HUES48 (cell line): ENCODE data around the gene SDF2L1.
"Not testable (repeated sequence)": the region's sequence is repeated elsewhere in the genome, so short reads cannot be mapped to it uniquely, and the experiment has no call there.

ENCODE experiments used
- H3K27ac ChIP-seq: one replicate; pipeline ENCODE4 v1.7.0; 2013; ENCODE audit warnings: low read depth, low read length, inconsistent platforms
- H3K27me3 ChIP-seq: 2 replicates; pipeline ENCODE4 v1.6.1; 2013; ENCODE audit warnings: mild to moderate bottlenecking, low read length; ENCODE audit not compliant: control insufficient read depth, insufficient read depth
- H3K36me3 ChIP-seq: 2 replicates; pipeline ENCODE4 v1.6.1; 2013; ENCODE audit warnings: low read length; ENCODE audit not compliant: control insufficient read depth, insufficient read depth
- H3K4me1 ChIP-seq: 2 replicates; pipeline ENCODE4 v1.6.1; 2013; ENCODE audit warnings: mild to moderate bottlenecking, low read length; ENCODE audit not compliant: control insufficient read depth, insufficient read depth
- H3K4me3 ChIP-seq: 2 replicates; pipeline ENCODE4 v1.5.1; 2013; ENCODE audit warnings: mild to moderate bottlenecking, low read depth, low read length
- H3K9ac ChIP-seq: 2 replicates; pipeline ENCODE4 v1.6.1; 2013; ENCODE audit warnings: mild to moderate bottlenecking, low read depth, low read length, moderate library complexity
- H3K9me3 ChIP-seq: 2 replicates; pipeline ENCODE4 v1.6.1; 2013; ENCODE audit warnings: low read length; ENCODE audit not compliant: control insufficient read depth, insufficient read depth

SDF2L1 gene

DNA sequence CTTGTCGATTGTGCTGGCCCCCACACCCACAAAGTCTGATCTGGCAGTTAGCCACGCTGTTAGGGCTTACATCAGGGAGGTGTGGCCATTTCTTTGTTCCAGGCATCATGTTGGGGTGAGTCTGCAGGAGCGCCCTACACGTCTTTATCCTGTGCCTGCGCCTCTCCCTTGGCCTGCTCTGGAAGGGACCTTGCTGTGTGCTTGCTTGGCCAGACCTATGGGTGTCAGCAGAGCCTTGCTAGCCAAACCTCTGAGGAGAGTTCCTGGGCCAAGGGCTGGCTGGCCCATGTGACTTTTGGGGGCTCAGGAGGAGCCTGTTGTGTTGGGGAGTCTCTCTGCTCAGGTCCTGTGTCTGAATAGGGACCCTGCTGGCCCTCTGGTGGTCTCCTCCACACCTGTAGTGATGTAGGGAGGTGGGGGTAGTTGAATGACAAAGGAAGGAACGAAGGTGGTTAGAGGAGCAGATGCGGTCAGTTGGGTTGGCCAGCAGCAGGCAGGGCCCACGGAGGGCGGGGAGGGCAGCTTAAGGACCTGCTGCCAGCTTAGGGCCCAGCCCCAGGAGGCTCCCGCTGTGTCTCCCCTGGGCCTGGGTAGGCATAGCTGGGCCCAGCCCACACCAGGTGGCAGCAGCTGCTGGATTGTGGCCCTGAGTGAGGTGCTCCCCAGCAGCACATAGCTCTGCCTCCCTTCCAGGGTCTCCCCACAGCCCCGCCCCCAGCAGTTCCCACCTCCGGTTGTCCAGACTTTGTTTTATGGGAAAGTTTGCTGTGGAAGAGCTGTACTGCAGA is 31.6 kb downstream of the SDF2L1 start:
- H3K36me3 ChIP-seq, result peaks cover 53% of the 10 kb centered on the region
- H3K9ac ChIP-seq, result no peak overlapping the region; the same call in 1 of the 2 replicates

DNA sequence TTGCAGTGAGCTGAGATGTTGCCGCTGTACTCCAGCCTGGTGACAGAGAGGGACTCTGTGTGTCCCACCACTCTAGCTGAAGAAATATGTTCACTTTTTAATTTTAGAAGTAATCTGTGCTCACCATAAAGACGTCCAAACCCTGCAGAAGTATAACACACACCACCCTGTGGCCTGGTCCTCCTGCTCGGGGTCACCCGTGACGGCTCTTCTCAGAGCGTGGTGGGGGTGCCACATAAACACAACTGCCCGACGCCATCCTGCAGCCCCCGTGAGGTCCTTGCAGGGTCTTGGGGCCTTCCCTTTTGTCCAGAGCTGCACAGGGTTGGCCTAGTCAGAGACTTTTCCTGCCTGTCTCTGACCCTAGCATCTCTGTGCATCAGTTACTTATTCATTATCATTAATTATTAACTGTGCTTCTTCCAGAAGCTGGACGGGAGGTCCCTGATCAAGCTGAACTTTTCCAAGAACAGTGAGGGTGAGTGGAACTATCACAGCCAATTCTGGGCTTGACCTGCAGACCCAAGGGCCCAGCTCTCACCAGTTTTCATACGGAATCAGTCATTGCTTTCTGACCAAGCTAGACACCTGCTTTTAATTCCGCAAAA is 32.6 kb downstream of the SDF2L1 start:
- Histone ChIP-seq H3K4me1 (no peaks in the 10 kb centered on the region), H3K27me3 (no peaks in the 10 kb centered on the region), H3K36me3 (peaks cover 52% of the 10 kb centered on the region), H3K4me3 (no peak overlapping the region), H3K27ac (no peak overlapping the region), H3K9ac (no peak overlapping the region), H3K9me3 (no peaks in the 10 kb centered on the region)

More for the DNA sequence above, 31.6 kb downstream of the SDF2L1 start:
- Histone ChIP-seq H3K9me3 (no peaks in the 10 kb centered on the region), H3K27me3 (no peaks in the 10 kb centered on the region), H3K4me1 (no peaks in the 10 kb centered on the region), H3K4me3 (no peak overlapping the region), H3K27ac (no peak overlapping the region)

DNA sequence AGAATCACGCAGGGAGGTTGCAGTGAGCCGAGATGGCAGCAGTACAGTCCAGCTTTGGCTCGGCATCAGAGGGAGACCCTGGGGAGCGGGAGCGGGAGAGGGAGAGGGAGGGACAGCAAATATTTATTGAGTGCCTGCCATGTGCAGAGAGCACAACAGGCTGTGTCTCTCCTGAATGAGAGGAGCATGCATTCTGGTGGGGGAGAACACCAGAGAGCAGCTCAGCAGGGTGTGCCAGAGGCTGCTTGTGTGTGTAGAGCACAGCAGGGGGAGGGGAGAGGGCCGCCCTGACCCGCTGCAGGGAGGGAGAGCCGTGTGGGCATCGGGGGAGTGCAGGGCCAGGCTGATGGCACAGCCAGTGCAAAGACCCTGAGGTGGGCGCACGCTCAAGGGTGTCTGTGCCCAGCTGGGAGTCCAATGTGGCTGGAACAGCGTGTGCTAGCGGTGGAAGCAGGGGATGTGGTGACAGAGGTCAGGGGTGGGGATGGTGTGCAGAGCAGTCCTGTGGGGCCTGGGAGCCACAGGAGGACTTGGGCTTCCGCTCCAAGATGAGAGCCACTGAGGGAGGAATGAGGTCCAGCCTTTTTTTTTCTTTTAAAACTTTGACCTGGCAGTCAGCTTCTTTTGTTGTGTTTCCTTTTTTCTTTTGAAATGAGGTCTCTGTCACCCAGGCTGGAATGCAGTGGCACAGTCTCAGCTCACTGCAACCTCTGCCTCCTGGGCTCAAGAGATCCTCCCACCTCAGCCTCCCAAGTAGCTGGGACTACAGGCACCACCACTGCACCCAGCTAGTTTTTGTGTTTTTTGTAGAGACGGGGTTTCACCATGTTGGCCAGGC is 35.7 kb downstream of the SDF2L1 start:
- Histone ChIP-seq H3K27ac (no peak overlapping the region), H3K9ac (no peak overlapping the region), H3K4me1 (no peaks in the 10 kb centered on the region), H3K36me3 (peaks cover 46% of the 10 kb centered on the region), H3K9me3 (no peaks in the 10 kb centered on the region), H3K4me3 (no peak overlapping the region), H3K27me3 (no peaks in the 10 kb centered on the region)

DNA sequence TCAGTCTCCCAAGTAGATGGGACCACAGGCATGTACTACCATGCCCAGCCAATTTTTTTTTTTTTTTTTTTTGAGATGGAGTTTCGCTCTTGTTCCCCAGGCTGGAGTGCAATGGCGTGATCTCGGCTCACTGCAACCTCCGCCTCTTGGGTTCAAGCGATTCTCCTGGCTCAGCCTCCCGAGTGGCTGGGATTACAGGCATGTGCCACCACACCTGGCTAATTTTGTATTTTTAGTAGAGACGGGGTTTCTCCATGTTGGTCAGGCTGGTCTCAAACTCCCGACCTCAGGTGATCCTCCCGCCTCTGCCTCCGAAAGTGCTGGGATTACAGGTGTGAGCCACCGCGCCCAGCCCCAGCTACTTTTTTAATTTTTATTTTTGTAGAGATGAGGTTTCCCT is 36.7 kb downstream of the SDF2L1 start:
- H3K9ac ChIP-seq, H3K4me1 ChIP-seq, H3K27ac ChIP-seq, H3K9me3 ChIP-seq, H3K27me3 ChIP-seq, H3K4me3 ChIP-seq: not testable (repeated sequence)
- H3K36me3 ChIP-seq, result peaks cover 47% of the 10 kb centered on the region

DNA sequence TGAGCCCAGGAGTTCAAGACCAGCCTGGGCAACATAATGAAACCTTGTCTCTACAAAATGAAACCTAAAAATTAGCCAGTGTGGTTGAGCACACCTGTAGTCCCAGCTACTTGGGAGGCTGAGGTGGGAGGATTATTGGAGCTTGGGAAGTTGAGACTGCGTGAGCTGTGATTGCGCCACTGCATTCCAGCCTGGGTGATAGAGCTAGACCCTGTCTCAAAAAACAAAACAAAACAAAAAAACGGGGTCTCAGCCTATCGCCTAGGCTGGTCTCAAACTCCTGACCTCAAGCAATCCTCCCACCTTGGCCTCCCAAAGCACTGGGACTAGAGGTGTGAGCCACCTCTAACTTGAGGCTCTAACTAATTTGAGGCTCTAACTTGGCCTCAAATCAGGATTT is 37.3 kb downstream of the SDF2L1 start:
- H3K4me1 ChIP-seq, result no peaks in the 10 kb centered on the region
- no peak overlapping the region for H3K27ac ChIP-seq
- no peaks in the 10 kb centered on the region for H3K9me3 ChIP-seq
- H3K4me3 ChIP-seq, result no peak overlapping the region
- H3K27me3 ChIP-seq, result no peaks in the 10 kb centered on the region
- H3K9ac ChIP-seq, result no peak overlapping the region
- peaks cover 43% of the 10 kb centered on the region for H3K36me3 ChIP-seq

DNA sequence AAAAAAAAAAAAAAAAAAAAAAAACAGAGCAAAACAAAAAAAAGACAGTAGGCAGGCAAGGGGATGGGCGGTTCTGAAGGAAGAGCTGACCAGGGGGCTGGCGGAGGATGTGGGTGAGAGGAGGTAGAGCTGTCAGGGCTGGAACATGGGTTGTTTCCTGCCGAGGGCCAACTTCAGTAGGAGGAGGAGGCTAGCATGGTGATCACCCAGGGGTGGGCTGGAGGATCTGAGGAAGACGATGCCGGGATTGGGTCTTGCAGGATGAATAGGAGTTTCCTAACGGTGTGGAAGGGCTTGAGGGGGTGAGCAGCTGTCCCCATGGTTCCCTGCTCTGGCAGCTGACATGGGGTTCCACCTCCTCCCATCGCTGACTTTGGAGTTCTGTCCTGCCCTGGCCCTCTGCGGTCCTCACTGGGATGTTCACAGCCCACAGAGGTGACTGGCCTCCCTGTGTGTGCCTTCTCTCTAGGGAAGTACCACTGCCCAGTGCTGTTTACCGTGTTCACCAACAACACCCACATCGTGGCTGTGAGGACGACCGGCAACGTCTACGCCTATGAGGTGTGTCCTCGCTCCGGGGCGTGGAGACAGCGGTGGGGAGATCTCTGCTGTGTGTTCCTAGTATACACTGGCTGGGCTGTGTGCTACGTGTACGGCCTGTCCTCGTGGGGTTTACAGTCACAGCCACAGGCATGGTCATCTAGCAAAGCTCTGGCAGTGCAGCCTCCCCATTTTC is 38.9 kb downstream of the SDF2L1 start:
- H3K36me3 ChIP-seq, result peaks cover 42% of the 10 kb centered on the region
- H3K27me3 ChIP-seq, result no peaks in the 10 kb centered on the region
- no peak overlapping the region for H3K9ac ChIP-seq
- no peak overlapping the region for H3K27ac ChIP-seq
- H3K4me3 ChIP-seq, result no peak overlapping the region
- H3K9me3 ChIP-seq, result no peaks in the 10 kb centered on the region
- no peaks in the 10 kb centered on the region for H3K4me1 ChIP-seq

DNA sequence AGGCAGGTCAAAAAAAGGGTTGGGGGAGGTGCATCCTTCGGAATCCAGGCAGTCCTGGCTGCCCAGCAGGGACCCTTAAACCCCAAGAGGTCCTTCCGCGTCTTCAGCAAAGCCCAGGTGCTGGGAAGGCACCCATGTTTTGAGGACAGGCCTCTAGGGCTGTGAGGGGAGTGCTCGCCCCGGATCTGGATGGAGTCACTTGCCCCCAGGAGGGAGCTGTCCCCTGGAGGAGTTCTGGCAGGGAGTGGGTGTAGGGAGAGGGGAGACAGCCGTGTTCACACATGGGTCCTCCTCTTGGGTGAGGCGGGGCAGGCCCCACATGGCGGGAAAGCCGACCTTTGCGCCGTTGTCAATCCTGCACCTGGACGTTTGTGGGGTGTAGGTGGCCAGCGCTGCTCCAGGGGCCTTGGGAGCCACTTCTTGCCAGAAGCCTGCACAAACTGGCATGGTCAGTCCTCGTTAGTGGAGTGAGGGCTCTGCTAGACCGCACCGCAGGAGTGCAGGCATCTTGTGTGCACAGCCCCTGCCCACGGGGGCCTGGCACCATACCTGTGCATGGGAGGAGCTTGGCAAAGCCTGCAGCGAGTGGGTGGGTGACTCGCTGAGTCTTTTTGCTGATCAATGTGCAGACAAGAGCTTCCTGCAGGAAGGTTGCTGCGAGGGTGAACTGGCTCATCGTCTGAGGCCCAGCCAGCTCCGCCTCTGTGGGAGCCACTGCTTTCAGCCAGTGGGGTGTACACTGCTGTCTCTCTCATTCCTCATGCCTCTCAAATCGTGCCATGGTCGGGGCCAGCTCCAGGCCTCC is 39.7 kb downstream of the SDF2L1 start:
- H3K27me3 ChIP-seq, result no peaks in the 10 kb centered on the region
- no peaks in the 10 kb centered on the region for H3K4me1 ChIP-seq
- H3K4me3 ChIP-seq, result no peak overlapping the region
- no peak overlapping the region for H3K27ac ChIP-seq
- peaks cover 50% of the 10 kb centered on the region for H3K36me3 ChIP-seq
- H3K9me3 ChIP-seq, result no peaks in the 10 kb centered on the region
- H3K9ac ChIP-seq, result no peak overlapping the region

DNA sequence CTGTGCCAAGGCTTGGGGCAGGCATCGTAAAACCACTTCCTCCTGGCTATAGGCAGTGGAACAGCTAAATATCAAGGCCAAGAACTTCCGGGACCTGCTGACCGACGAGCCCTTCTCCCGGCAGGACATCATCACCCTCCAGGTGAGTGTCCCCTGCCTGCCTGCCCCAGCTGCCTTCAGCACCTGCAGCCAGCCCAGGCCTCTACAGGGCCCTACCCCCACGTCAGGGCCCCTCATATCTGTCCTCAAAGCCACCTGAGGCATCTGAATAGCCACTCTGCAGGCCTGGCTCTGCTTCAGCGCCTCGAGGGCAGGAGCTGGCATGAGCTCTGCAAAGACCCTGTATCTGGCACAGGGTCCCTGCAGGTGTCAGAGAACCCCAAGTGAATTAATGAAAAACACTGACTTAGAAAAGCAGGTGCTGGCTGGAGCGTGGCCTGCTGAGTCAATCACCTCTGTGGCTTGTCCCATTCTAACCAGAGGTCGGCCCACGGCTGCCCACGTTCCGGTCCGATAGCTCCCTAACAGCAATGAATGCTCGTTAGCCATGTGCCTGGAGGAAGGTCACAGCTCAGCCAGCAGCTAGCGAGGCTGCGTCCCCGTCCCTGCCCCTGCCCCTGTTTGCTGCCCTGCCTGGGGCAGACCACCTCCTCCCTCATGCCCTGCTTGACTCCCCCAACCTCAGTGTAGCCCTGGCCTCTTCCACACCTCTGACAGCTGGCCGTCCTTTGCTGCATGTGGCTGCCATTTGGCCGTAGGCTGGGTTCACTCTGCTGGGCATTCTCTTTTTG is 40.5 kb downstream of the SDF2L1 start:
- Histone ChIP-seq H3K27me3 (no peaks in the 10 kb centered on the region), H3K9me3 (no peaks in the 10 kb centered on the region), H3K4me1 (no peaks in the 10 kb centered on the region), H3K9ac (no peak overlapping the region), H3K36me3 (peaks cover 54% of the 10 kb centered on the region), H3K27ac (no peak overlapping the region), H3K4me3 (no peak overlapping the region)

DNA sequence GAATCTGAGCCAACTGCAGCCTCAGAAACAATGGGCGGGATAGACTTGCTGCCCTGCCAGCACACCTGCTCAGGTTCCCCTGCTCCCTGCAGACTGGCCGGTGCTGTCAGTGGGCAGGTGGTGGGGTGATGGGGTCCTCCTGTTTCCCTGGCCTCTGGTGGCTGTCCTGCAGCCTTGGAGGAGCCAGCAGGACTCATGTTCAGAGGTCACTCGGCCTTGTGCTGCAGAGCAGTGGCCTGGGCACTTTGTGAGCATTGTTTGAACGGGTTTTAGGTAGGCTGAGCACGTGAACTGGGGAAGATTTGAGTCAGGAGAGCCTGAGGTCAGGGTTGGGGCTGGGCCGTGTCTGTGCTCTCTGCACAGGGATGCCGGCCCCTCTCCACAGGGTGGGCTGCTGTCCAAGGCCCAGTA is 41.3 kb downstream of the SDF2L1 start:
- Histone ChIP-seq H3K36me3 (peaks cover 56% of the 10 kb centered on the region), H3K27ac (no peak overlapping the region), H3K4me3 (no peak overlapping the region), H3K4me1 (no peaks in the 10 kb centered on the region), H3K9ac (no peak overlapping the region), H3K9me3 (no peaks in the 10 kb centered on the region), H3K27me3 (no peaks in the 10 kb centered on the region)
